Measurements from ENCODE around the gene C2orf49.

The C2orf49 gene

DNA sequence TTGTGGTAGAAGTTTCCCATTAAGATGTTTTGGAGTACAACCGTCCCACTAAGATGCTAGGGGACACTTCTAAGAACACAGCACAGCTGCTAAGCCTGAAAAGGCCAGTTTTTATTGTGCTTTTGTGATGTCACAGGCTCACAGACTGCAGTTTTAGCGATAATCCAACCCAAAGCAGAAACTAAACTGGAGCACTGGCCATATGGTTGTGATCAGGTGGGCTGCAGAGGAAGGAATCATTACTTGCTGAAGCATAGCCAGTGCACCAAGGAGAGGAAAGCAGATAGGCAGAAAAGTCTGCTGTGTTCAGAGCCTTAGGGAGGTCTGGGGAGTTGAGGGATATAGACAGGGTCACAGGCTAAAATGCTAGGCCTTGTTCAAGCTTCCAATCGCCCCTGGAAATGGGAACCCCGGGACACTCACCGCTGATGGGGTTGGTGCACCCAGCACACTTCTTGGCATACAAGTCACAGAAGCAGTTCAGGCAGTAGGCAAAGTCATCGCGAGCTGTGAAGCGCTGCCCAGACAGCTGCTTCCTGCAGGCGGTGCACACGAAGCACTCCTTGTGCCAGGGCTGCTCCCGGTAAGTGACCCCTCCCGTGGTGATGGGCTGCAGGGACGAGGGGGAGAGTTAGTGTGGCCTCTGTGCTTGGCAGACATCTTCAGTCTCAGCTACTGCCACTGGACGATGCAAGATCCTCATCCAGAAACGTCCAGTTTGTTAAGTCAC lies 25.7 kb downstream of the C2orf49 start:
- no peak for DNase-seq (ENCODE audit: low spot score)

DNA sequence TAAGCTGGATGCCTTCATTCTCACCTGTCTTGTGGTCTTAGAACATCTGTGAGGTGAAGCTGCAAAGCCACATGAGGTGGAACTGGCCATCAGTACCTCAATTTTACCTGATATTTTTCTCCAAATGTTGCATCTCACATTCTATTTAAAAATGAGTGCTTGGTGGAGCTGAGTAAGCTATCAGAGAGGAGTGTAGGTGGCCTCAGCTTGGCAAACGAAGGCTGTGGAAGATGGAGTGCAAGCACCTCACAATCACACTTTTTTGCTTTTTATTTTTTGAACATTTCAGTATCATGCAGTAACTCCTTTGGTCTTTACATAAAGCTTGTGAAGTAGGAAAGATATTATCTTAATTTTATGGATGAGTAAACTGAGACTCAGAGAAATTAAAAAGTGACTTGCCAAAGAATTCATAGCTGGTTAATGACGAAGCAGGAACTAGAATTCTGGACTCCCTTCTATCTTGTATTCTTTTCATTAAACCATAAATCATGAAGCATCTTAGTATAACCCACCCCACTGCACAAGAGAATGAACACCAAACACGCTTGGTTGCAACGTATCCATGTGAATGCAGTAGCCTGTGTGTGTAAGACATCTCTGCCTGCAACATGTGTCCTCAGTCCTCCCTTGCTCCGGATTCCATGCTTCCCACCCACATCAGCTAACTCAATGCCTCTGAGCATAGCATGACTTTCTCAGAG lies 27.2 kb downstream of the C2orf49 start:
- DNase-seq (ENCODE audit: low spot score): peak; percentile 60

DNA sequence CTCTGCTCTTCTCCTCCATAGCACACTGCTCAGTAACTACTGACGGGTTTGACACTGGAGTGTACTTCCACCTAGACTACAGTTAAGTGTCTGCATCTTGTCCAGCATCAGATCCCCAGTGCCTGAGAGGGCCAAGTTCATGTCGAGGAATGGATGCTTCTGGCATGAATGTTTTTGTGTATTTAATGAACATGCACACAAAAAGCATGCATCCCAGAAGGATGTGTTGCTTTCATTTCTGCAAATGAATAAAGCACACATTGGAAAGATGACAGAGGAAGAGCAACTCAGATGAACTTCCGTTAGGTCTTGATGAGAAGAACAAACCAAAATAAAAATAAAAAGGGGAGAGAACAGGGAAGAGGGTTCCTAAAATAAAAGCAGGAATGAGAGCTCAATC lies 27.9 kb downstream of the C2orf49 start:
- DNase-seq (ENCODE audit: low spot score): no peak

DNA sequence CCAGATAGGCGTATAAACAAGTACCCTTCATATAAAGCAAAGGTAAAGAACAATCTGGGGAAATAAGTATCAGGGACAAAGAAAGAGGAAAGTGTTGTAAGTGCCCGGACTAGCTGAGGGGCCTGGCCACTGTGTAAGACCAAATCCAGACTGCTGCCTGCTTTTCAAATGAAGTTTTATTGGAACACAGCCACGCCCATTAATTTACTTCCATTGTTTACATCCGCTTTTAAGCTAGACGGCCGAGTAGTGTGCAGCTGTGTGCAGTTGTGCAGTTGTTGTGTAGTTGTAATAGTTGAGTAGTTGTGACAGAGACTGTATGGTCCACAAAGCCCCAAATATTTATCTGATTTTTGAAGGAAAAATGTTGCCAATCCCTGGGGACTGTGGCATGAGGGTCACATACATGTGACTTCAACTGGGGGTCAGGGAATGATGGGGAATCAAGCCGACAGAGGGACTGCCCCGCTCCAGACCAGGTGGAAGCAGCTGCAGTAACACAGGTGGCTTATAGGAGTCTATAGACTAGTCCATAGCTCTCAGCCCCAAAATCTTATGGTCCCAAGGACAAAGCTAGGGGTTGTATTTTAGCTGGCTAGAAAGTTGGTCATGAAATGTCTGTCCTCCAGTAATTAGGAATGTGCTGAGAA lies 31.5 kb downstream of the C2orf49 start:
- DNase-seq (ENCODE audit: low spot score): no peak

DNA sequence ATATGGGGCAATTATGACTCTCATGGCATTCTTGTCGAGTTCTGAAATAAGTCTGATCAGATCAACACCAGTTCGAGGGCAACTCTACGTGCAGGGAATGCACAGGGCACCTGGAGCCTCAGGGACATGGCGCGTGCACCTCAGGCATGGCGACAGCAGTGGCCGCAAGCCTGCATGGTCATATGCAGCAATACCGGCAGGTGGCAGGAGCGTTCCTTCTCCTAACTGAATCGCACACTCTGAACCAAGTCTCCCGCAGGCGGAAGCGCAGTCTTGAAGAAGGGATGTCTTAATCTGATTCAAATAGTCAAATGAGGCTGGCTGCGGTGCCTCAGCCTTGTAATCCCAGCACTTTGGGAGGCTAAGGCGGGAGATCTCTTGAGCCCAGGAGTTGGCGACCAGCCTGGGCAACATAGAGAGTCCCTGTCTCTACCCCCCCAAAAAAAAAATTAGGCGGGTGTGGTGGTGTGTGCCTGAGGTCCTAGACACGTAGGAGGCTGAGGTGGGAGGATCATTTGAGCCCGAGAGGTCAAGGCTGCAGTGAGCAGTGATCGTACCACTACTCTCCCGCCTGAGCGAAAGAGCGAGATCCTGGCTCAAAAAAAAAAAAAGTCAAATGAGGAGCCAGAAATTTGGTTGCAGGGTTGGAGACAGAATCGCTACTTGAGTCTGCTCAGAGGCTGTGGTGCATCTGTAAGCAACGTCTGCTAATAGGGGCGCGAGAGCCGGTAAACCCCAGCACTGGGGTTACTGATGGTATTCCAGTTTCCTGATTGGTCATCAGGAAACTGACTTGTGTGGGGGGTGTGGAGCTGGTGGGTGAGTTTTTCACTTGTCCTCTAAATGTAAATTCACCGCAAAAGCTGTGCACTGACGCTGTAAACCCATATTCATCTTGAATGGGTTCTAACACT lies 32.7 kb downstream of the C2orf49 start:
- peak; percentile 74 for DNase-seq (ENCODE audit: low spot score)

DNA sequence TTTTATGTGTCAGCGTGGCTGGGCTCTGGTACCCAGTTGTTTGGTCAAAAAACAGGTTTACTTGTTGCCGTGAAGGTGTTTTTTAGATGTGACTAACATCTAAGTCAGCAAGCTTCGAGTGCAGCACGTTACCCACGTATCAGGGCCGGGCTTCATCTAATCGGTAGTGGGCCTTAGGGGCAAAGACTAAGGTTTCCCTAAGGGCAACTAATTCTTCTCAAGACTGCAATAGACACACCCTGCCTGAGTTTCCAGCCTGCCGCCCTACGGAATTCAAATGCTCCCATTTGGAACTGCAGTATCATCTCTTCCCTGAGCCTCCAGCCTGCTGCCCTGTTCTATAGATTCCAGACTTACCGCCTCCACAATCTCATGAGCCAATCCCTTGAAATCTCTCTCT lies 33.8 kb downstream of the C2orf49 start:
- no peak for DNase-seq (ENCODE audit: low spot score)

DNA sequence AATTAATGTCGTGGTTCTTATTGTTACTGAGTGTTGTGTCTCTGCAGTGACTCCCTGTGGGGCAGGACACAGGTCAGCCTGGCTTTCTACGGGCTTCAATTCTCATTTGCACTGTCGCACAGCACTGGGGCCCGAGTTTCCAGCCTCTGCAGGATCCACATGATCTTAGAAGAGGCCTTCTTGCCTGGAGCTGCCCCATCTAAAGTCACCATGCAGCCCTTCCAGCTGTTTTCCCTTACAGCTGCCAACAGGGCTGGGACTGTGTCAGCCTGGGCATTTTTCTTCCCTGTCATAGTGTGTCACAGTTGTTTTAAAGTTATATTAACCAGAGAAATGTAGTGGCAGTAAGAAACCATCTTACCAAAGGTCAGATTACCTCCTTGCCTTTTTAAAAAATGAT lies 34.5 kb downstream of the C2orf49 start:
- DNase-seq (ENCODE audit: low spot score): no peak

DNA sequence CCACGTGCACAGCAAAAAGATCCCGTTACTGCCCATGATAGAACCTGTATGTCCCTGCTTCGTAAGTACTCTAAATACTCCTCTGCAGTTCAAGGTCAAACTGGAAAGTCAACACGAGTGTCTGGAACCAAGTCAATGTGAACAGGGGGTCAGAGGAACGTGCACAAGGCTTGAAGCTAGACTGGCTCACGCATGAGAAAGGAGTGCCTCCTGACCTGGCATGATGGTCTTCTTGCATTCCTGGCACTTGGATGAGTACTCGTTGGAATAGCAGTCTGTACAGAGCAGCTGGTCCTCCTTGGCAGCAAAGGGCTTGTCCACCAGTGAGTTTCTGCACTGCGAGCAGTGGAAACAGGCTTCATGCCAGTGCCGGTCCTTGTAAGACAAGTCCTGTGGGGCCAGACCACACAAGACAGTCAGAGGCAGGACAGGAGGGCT lies 36.0 kb downstream of the C2orf49 start:
- DNase-seq (ENCODE audit: low spot score): no peak

DNA sequence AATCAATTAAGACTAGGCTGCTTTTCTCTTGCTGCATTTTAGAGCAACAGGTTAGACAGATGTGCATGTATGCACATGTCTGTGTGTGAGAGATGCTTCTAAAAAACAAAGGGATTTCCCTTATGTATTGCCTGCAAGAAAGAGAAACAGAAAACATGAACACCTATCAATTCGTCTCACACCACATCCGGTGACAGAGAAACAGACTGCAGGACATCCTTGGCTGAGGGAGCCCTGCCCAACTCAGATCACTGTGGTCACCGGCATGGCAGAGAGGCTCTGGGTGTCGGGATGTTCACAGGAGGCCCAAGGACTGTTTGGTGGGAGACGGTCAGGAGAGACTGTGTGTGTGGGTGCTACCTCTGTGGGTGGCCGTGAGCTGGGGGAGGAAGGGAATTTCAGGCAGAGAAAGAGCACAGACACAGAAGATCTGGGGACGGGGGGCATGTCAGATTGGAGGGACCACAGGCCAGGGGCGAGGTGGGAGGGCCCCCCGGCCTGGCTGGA lies 36.6 kb downstream of the C2orf49 start:
- no peak for DNase-seq (ENCODE audit: low spot score)

DNA sequence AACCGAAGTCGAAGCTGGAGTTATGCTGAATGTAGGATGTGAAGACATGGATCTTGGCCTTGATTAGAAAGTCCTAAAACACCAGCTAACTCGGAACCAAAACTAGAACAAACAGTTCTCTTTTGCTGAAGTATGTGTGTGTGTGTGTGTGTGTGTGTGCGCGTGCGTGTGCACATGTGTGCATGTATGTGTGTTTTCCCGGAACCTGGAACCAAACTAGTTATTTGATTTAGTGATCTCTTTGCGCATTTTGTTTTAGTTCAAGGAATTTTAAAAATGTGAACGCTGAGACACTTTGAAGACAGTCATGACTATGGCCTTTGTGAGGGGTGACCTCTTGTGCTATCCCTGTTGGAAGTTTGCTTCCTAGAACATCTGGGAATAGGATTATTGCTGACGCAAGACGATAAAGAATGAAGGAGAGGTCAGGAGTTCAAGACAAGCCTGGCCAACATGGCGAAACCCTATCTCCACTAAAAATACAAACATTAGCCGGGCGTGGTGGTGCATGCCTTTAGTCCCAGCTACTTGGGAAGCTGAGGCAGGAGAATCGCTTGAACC lies 37.7 kb downstream of the C2orf49 start:
- no peak for DNase-seq (ENCODE audit: low spot score)

DNA sequence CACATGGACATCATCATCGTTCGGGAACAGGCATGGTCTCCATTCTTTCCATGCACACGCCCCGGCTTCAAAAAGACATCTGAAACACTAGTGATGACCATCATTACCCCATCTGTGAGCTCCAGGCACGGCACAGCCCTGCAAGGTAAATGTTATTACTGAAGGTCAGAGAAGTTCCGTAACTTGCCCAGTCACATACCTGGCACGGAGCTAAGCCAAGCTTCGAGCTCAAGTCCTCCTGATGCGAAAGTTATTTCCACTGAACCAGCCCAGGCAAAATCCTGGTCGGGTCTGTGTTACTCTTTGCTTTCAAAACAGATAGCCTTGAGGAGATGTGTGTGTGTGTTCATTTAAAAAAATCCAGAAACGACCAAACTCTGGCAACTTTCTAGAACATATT lies 38.7 kb downstream of the C2orf49 start:
- no peak for DNase-seq (ENCODE audit: low spot score)

DNA sequence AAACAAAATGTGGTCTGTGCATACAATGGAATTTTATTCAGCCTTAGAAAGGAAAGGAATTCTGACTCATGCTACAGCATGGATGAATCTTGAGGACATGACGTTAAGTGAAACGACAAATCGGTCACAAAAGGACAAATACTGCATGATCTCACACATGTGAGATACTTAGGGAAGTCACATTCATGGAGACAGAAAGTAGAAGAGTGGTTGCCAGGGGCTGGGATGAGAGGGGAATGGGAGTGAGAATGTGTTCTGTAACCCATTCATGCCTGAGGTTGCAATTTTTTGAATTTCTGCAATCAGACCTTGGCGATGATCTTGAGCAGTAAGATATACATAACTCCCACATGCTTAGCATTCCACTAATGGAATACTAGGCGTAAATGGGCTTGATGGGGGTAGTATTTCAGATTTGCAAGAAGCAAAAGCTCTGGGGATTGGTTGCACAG lies 39.5 kb downstream of the C2orf49 start:
- no peak for DNase-seq (ENCODE audit: low spot score)

DNA sequence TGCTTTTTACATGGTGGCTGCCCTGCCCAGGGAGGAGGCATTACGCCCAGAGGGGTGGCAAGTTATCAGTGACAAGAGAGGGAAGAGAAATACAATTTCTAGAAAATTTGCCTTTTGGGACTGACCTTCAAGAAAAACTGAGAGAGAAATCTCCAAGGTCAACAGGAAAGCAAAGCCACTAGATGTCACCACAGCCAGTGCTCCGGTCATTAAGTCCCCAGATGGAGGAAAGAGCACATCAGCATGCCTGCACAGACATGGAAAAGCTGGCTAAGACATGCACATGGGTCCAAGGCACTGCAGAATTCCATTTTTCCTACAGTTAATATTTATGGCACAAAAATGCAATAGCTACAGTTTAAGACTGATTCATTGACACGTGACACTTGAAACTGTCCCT lies 40.5 kb downstream of the C2orf49 start:
- no peak for DNase-seq (ENCODE audit: low spot score)

DNA sequence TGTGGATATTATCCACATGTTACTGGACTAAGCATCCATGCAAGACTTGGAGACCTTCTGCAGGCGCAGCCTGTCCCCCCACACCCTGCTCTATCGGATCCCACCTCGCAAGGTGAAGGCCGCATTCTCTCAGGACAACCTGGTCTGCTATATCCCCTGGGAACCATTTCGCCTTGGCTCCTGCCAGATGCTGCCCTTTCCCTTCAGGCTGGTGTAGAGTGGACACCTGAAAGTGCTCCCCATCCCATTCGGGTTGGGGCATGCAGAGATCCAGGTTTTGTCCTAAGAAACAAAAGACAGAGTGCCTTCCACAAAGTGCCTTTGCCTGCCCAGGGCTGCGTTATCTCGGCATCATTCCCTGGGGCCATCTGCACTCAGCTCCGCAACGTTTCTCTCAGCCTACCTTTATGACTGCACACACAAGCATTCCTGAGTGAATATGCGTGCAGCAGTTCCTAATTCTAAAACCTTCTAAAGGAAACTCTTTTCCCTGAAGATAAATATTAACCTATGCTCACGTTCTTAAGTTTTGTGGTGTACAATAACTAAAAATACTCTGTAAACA lies 41.0 kb downstream of the C2orf49 start:
- no peak for DNase-seq (ENCODE audit: low spot score)

DNA sequence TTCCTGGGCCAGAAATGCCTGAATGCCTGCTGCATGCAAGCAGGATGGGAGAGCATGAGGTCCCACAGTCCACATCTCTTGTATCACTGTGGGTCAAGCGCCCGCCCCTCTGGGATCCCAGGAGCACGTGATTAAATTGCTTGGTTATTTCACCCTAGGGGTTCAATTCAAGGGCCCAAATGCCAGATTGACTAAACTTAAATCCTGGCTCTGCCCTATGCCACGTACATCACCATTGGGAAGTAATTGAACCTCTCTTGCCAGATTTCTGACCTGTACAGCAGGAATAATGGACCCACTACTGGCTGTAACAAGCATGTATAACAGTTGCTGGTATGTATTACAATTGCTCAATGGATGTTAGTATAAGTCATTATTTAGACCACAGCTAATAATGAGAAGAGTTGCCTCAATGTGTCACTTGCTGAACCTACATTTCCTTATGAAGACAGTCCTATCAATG lies 41.6 kb downstream of the C2orf49 start:
- no peak for DNase-seq (ENCODE audit: low spot score)

DNA sequence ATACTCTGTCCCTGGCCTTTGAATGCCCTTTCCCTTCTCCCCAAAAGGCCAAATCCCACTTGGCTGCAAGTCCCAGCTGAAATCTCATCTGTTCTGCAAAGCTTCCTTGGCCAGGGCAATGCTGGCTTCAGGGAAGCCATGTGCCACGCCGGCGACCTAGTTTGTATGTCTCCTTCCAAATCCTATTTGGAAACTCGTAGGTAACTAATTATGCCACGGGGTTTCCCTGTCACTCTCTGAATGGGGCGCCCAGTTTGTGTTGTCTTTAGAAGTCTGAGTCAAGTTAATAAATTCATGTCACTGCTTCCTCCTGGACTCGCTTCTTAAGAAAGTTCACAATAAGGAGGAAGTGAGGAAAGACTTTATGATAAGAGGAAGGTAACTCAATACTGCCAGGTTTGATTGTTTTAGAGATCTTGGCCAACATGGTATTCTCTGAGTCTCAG lies 42.4 kb downstream of the C2orf49 start:
- no peak for DNase-seq (ENCODE audit: low spot score)

DNA sequence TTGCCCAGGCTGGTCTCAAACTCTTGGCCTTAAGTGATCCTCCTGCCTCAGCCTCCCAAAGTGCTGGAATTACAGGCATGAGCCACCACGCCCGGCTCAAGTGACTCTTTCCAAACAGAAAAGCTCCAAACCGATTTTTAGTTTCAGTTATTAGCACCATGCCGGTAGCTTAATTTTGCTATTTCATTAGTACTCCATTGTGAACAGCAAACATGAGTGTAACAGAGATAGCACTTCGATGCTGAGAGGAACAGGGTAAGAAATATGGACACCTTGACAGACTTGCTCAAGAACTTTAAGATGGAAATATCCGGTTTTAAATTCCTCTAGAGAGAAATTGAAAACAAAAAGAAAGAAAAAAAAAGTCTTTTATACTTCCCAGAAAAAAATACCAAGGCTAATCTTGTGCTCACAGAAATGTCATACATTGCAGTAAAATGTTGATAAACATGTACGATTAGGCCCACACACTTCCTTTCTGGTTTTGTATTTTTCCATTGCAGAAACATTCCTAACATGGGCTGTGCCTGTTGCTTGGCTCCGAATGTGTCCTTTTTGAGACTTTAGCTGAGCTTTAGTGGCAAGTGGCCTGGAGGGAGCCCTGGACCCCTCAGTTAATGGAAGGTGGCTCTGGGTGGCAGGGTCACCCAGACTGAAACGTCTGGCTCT lies 43.2 kb downstream of the C2orf49 start:
- DNase-seq (ENCODE audit: low spot score): no peak

DNA sequence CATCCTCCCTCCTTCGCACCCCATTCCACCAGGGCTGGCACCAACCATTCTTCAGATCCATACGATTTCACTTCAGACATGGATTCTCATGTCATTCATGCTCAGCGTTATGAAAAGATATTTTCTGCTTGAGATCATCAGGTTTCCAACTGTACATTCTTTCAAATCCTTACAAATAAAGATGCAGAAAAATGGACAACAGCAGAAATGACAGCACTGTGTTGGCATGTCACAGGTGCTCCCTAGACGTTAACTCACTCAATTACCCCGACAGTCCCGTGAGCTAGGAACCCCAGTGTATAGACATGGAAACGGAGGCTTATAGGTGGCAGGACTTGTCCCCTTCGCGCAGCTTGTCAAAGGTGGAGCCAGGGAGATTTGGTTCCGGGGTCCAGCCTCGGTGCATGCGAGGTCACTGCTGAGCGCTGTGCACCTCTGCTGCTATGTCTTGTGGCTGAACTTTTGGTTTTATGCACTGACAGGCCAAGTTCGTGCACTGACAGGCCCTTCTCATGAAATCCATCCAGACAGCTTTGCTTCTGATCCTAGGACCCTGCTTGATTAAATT lies 43.8 kb downstream of the C2orf49 start:
- DNase-seq (ENCODE audit: low spot score): no peak

DNA sequence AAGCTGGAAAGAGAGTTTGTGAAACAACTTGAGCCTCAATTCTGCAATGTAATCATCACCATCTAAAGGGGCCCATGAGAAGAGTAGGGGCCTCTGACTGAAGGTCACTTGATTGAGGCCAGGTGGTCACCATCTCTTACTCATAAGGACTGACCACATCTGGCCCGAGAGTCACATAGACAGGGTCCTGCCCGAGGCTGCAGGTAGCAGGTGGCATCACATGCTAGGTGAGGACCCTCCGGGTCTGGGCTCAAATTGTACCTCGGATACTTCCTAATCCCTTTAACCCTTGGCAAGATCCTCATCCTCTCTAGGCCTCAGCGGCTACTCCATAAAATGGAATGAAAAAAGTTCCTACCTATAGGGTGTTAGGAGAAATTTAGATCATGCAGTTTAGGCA lies 44.8 kb downstream of the C2orf49 start:
- DNase-seq (ENCODE audit: low spot score): no peak
